HL-60/S4 treated with phorbol 12-myristate 13-acetate at 8.2 ng/mL for 4 days and 3 days (cell line): ENCODE data around the gene IST1.

Experiments
- in situ Hi-C: fragments of 300-500 bp; cut with MboI; formaldehyde crosslinking; loops from 2 replicates; pipeline ENCODE4 v1.15.0; 2022; ENCODE audit warnings: low sequenced_read_pairs

The IST1 gene

DNA sequence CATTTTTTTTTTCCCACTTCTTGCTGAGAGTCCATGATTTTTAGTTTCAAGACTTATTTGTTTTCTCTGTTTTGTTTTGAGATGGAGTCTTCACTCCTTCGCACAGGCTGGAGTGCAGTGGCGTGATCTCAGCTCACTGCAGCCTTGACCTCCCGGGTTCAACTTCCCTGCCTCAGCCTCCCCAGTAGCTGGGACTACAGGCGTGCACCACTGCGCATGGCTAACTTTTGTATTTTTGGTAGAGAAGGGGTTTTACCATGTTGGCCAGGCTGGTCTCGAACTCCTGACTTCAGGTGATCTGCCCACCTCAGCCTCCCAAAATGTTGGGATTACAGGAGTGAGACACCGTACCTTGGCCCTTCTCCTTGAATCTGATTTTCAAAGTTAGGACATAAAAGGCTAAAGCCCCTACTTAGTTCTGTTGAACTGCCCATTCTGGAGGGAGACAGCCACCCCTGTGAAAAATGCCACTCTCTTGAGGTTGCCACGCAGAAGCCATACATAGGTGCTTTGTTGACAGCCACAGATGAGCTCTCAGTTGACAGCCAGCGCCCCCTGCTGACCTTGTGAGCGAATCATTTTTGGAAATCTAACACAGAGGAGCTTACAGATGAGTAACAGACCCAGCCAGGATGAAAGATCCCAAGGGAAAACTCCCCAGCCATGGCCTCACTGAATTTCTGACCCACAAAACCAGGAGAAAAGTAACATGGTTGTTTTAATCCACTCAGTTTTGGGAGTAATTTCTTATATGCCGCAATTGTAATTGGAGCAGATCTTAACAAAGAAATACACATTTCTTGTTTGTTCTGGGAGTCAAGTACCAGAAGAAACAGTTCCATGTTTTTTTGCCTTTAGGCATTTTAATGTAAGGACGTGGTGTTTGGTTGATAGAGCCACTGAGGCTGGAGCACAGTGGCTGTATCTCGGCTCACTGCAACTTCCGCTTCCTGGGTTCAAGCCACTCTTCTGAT is 66.0 kb downstream of the IST1 start:
- in situ Hi-C loops = no loop called here

DNA sequence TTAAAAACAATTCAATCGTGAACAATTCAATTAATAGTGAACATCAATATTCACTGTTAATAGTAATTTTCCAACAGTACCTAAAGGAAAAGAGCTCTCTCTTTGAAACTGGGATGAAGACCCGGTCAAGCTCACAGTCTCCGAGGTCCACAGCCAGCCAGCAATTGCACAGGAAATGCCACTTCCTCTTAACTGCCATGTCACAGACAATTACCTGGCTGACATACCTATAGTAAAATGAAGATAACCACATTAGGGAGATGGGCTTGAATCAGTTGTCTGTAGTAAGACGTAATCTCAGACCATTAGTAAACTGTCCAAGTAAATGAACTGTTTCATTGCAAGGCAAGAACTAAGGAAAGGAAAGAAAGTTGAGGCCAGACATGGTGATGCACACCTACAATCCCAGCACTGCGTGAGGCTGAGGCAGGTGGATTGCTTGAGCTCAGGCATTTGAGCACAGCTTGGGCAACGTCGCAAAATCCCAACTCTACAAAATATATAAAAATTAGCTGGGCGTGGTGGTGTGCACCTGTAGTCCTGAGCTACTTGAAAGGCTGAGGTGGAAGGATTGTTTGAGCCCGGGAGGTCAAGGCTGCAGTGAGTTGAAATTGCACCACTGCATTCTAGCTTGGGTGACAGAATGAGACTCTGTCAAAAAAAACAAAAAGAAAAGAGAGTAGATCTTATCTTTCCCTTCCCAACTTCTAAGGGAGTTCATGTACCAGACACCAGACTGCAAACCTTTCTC is 68.0 kb downstream of the IST1 start:
- in situ Hi-C loops = no loop called here

DNA sequence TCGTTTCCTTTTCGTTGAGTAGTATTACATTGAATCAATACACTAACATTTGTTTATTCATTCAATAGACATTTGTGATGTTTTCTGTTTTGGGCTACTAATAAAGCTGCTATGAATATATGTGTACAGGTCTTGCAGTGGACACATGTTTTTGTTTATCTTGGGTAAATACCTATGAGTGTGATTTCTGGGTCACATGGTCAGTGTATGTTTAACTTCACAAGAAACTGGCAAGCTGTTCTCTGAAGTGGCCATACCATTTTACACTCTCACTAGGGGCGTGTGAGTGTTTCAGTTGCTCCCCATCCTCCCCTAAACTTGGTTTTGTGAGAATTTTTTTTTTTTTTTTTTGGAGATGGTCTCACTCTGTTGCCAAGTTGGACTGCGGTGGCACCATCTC is 69.9 kb downstream of the IST1 start:
- in situ Hi-C loops = no loop called here

DNA sequence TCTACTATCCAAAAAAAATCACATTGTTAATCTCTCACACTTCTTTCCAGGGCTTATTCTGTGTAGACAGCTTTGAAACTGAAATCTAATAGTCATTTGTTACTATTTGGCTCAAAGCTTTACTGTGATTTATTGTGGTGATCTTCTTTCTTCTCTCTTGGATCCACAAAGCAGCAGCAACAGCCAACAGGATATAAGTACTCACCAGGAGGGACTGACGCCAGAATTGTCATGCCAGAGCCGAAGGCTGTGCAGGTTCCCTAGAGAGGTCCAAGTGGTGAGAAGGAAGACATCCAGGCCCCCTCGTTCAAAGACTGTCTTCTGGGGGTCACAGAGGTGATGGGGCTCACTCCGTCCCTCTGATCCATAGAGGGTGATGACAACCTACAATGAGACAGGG is 71.6 kb downstream of the IST1 start:
- in situ Hi-C loops = no loop called here

DNA sequence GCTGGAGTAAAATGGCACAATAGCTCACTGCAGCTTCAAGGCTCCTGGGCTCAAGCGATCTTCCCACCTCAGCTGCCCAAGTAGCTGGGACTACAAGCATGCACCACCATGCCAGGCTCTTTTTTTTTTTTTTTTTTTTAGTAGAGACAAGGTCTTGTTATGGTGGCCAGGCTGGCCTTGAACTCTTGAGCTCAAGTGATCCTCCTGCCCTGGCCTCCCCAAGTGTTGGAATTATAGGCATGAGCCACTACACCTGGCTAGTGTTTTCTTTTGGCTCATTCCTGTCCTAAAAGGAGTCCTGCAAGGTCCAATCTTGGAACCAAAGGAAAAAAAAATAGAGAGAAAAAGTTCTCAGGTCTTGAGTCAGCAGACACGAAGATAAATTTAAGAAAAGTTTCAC is 74.0 kb downstream of the IST1 start:
- in situ Hi-C loops = no loop called here

DNA sequence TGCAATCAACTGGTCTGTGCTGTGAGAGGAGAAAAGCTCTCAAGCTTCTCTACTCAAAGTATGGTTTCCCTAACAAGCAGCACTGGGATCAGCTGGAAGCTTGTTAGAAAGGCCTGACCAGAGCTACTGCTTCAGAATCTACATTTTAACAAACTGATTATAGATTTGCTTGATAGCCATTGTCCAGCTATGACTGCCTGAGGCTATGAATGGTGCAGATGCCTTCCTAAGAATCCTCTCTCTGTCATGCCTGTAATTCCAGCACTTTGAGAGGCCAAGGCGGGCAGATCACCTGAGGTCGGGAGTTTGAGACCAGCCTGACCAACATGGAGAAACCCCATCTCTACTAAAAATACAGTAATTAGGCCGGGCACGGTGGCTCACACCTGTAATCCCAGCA is 76.2 kb downstream of the IST1 start:
- in situ Hi-C loops = no loop called here

DNA sequence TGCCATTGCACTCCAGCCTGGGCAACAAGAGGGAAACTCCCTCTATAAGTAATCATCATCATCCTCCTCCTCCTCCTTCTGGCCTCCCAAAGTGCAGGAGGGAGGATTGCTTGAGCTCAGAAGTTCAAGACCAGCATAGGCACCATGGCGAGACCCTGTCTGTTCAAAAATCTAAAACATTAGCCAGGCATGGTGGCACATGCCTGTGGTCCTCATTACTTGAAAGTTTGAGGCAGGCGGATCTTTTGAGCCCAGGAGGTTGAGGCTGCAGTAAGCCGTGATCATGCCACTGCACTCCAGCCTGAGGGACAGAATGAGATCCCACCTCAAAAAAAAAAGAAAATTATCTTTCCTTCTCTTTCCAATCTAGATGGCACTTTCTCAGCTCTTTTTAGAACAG is 77.0 kb downstream of the IST1 start:
- in situ Hi-C loops = no loop called here

DNA sequence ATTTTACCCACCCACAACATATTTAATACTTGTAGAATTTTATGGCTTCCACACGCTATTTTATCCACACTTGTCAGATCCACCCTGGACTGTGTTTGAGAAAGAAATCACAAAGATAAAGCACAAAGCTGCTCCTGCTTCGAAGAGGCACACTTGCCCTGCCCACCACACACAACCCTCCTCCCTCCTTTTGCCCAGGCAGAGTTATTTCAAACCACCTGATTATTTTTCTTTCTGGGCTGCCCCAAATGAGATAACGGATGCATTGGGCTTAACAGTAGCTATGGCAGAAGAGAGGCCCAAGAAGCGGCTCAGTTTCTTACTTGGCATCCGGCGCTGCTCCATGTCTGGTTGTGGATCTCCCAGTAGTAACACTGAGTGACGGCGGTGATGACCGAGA is 77.7 kb downstream of the IST1 start:
- in situ Hi-C loops = no loop called here

DNA sequence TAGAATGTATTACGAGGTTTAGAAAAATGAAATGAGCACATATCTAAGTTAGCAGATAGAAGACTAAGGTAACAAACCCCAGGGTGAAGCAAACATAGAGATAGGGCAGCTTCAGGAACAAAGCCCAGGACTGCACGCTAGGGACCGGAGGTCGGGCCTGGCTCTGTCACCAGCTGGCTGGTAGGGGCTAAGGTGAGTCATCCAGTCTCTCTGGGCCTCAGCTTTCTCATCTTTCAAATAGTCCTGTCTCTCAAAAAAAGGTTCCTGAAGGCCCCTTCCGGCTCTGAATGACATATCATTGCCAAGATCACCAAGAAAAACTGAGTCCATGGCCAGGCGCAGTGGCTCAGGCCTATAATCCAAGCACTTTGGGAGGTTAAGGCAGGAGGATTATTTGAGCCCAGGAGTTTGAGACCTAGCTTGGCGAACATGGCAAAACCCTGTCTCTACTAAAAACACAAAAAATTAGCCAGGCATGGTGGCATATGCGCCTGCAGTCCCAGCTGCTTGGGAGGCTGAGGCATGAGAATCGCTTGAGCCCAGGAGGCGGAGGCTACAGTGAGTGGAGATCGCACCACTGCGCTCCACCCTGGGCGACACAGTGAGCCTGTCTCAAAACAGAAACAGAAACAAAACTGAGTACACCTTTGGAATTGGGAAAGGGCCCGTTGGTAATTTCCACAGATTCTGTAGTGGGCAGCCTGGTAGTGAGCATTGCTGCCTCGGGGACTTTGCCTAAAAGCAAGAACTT is 78.9 kb downstream of the IST1 start:
- in situ Hi-C loops = no loop called here
